Right lung (tissue), 5 donors: ENCODE results near the gene CFDP1. TPM values are rescaled to one million over a fixed set of nuclear protein-coding genes. Genes with fewer than 3 reads are reported as not detected.

ENCODE experiments used
- DNase-seq, 2 donors: peaks; one replicate each; pipeline ENCODE4 v3.0.0-alpha.2; 2013
- polyA plus RNA-seq, 5 donors: library from polyadenylated mRNA; unstranded; fragments of 120-200 nt; gene quantifications; one replicate each; pipeline versions ENCODE4 v1.2.1 to v1.2.3, GENCODE V29; 2013; ENCODE audit warnings: inconsistent platforms in 1 of 5, low replicate concordance in 1 of 5; ENCODE audit not compliant: insufficient read length in 5 of 5, insufficient read depth in 1 of 5

The CFDP1 gene
- polyA plus RNA-seq, 5 donors, result 139 to 173 (median 147) TPM

DNA sequence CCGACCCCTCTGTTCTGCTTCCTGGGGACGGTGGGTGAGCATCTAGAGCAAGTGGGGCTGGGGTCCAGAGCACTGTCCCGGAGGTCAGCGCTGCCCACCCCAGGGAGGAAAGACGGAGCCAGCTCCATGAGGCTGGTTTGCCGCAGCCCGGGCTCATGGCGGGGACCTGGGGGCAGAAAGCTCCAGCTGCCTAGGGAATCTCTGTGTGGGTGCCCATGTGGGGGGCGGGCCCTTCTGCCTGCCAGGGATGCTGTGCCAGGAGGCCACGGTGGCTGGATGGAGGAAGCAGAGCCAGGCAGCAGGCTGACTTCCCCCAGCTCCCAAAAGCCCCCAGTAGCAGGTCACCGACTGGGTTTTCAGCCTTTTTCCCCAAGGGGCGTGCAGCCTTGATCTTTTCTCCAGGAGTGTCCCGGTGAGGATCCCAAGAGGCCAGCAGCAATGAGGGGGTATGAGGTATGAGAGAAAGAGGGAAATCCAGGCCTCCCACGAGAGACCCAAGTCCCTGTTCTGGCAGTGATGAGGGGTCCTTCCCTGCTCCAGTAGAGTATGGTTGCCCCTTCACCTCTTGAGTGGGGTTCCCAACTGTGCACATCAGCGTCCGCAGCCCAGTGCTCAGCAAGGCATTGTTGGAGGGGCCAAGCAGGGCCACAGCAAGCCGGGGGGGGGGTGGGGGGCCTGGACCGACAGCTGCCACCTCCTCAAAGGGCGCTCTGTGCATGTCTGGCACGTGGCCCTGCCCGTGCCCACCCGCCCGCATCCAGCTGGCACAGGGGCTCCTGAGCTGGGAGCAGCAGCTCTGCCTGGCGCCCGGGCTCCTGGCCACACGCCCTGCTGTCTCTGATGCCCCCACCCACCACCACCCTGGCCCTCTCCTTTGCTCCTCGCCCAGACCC is 166.3 kb downstream of the CFDP1 start:
- no peak for DNase-seq

DNA sequence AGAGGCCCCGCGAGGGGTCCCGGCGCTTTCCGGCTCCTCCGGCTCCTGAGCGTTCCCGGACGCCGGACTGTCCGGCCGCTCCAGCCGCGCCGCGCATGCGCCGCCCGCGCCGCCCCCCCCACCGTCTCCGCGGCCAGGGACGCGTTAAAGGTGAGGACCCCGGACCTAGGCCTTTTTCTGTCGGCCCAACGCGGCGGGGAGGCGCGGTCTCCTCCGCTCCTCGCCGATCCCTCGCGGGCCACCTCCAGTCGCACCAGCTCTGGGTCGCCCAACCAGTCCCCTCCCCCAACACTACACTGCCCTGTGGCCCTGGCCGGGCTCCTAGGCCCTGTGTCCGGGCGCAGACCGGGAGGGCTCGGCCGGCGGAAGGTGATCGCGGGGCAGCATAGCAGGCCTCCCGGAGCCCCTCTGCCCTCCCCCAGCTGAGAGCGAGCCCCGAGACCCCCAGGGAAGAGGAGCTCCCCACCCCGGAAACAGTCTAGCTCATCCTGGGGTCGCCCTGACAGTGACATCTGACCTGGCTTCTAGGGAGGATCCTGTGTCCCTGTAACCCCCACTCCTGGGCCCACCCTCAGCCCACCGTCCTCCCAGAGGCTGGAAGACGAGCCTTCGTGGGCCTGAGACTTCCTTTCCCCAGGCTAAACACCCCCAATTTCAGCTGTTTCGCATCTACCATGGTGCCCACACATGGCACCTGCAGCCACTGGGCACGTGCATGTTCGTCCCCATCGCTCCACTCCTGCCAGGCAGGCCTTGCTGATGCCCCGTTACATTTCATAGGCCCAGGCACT is 167.2 kb downstream of the CFDP1 start:
- peak; percentile 73 to 75 for DNase-seq

DNA sequence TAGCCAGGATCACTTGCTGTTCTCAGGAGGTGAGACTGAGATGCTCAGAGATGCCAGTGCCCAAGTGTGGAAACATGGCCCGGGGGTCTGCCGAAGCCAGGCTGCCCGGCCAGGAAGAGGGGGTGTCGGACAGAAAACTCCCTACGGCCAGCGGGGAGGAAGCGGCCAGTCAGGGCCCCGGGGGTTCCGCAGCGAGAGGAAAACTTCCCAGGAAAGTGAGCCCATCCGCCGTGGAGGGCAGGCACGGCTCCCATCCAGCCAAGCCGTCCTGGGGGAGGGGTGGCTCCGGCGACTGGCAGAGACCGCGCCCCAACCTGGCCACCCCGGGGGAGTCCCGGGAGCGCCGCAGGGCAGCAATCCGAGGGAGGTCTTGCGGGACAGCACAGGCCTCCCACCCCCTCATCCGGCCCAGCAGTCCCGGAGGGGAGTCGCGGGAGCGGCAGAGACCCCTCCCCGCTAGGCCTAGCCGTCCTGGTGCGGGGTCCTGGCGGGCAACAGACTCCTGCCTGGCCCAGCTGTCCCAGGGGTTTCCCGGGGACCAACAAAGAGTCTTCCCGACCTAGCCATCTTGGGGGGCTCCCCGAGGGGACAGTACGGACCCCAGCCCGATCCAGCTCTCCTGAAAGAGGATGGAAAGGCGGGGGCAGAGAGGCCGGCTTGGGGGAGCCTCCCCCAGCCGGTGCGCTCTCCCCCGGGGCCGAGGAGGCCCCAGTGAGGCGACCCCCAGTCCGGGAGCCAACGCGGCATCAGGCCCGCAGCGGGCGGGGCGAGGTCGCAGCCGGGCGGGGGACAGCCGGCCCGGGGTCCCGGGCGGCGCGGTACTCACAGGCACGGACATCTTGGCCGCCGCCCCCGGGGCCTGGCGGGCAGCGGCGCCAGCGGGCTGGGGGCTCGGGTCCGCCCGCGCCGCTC is 168.0 kb downstream of the CFDP1 start:
- DNase-seq, result no peak

DNA sequence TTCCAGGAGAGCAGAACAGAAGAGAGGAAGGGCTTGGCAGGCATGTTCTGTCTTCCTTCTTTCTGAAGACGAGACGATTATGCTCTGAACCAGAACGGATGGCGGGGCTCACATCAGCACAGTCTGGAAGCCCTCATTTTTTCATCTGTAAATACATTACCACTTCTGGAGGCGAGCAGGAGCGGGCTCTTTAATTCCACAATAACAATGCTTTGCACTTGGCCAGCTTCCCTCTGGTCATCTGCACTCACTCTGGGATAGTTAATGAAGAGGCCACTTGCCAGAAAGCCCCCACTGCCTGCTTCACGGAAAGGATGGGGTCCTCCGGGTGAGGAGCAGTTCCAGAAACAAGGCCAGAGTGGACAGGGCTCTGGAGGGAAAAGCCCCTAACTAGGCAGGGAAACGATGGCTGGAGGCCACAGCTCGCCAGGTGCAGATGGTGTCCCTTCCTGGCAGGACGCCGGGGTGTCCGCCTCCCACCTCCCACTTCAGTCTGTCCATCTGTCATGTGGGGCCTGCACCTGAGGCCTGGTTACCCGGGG is 168.8 kb downstream of the CFDP1 start:
- peak; percentile 84 to 85 for DNase-seq

DNA sequence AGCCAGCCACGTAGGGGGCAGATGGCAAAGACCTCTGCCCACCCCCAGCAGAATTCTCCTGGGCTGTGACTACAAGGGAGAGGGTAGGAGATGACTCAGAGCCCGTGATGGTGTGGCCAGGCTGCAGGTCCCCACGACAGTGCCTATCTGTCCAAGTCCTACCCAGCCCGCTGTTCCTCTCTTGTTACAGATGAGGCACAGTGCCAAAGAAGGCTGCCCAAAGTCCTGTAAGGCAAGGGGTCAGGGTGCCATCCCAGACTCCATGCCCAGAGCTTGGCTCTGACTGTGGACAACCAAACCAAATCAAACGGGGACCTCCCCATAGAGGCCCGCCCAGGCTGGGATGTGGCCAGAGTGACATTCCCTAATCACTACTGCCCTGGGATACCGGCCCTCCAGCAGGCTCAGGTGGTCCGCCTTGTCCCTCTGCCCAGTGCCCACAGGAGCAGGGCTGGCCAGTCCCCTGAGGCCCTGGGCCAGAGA is 169.3 kb downstream of the CFDP1 start:
- no peak for DNase-seq

DNA sequence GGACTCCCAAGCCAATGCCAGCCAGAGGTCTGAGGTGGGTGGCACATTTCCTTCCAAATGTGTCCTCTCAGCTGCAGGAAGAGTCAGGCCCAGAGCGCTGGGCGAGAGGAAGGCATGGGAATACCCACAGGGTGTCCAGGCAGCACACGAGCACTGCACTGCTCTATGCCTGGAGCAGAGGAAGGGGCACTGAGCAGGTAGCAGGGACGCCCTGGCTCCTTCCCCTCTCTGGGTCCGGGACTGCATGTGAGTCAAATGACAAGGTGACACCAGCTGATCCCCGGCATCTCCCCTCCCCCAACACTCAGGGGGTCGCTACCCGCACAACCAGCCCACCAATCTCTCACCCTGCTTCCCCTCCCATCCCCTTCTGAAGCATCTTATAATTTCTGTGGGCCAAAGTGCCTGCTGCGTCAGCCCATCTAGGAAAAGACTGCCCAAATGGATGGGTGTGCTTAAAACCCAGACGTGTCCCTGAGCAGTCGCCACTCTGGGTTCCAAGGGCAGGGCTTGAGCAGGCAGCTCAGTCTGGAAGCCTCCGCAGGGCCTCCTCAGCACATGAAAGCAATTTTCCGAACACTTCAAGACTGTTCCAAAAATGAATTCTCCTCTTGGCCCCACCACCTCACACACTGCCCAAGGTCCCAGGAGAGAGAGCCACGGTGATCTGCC is 169.9 kb downstream of the CFDP1 start:
- DNase-seq, result no peak

DNA sequence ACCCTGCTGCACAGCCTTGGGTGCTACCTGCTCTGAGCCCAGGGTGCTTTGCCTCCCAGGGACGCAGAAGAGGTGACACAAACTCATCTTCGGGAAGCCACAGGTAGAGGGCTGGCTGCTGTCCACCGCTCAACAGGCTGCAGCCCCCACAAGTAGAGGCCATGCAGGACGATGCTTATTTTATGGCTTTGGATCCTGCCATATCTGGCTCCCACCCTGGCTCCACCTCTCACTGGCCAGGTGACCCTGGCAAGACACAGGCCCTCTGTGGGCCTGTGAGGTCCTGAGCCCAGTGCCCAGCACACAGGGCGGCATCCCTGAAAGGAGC is 170.5 kb downstream of the CFDP1 start:
- no peak for DNase-seq

DNA sequence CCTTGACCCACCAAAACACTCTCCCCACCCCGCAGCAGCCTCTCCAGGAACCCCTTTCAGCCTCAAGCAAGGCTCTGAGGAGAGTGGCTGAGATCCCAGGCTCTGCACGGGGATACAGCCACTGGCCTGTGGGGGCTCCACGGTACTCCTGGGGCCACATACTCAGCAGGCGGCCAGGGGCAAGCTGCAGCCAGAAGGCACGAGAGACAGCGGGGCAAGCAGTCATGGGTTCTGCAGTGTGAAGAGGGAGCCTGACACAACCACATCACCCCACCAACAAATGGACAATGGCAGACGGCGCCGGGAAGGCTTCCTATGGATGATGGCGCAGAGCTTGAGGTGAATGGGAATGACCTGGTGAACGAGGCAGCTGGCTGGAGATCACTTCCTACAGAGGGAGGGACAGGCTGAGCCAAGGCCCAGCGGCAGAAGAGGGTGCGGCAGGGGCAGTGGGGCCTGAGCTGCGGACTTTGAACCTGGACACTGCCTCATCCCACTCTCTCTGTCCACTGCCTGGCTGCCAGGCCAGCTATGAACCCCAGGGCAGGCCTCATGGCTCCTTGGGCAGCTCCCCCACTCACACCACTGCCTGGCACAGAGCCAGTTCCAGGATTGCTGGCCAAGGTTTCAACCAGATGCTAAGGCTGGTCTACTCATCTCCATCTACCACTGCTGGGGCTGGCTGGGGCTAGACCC is 171.1 kb downstream of the CFDP1 start:
- DNase-seq, result no peak

DNA sequence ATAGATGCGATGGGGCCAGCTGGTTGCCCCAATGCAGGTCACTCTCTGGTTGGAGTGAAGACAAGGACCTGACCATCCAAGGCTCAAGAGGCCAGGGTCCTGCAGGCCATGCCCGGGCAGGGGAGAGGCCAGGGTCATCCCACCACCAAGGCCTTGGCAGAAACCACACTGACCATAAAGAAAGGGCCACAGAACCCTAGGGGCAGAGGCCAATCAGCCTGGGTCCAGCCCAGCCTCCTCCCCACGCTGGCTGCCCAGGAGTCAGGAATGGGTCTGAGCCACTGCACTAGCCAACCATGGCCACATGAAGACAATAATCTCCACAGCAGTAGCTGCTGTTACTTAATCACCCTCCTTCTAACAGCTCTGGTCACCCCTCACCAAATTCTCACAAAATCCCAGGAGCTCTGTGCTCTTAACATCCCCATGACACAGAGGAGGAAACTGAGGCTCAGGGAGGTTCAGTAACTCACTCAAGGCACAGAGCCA is 171.7 kb downstream of the CFDP1 start:
- DNase-seq, result no peak

DNA sequence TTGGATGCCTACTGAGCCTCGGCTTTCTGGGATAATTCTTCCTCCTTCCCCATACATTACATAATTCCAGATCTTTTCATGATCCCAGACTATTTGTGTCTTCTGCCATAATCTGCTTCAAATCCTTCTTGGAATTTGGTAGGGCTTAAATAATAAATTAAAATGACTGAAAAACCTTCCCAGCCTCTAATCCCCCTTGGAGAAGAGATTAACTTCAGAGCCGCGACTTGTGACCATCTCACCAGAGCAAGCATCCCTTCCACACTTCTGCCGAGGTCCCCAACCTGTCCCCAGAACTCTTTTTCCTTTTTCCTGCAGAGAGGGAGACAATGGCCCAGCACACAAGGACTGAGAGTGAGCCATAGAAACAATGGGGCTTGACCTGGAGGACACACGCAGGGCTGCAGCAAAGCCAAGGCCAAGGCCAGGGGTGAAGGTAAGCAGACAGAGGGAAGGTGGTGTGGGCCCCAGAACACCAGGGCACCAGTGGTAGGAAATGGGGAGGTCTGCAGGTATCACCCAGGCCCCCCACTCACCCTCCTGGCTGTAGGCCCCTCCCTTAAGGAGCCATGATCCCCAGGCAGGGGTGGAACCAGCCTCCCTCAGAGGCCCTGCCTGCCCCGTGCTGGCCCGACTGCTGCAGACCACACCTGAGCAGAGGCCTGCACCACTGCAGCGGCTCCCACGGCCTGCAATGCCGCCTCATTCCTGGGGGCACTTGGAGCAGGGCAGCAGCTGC is 172.3 kb downstream of the CFDP1 start:
- DNase-seq, result no peak

DNA sequence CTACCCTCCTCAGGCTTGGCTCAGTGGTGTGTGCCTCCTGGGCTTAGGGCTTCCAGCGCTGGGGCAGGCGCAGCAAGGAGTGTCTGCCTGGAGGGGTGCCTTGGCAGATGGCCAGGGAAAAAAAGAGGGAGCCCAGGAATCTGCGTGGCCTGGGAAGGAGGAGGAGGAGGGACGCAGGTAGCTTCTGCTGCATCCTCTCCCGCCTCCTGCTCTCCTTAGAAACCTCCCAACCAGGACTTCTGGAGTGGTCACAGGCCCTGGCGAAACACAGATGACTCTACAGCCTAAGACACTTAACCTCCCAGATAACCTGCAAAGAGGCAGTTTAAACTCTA is 174.5 kb downstream of the CFDP1 start:
- DNase-seq, result no peak

DNA sequence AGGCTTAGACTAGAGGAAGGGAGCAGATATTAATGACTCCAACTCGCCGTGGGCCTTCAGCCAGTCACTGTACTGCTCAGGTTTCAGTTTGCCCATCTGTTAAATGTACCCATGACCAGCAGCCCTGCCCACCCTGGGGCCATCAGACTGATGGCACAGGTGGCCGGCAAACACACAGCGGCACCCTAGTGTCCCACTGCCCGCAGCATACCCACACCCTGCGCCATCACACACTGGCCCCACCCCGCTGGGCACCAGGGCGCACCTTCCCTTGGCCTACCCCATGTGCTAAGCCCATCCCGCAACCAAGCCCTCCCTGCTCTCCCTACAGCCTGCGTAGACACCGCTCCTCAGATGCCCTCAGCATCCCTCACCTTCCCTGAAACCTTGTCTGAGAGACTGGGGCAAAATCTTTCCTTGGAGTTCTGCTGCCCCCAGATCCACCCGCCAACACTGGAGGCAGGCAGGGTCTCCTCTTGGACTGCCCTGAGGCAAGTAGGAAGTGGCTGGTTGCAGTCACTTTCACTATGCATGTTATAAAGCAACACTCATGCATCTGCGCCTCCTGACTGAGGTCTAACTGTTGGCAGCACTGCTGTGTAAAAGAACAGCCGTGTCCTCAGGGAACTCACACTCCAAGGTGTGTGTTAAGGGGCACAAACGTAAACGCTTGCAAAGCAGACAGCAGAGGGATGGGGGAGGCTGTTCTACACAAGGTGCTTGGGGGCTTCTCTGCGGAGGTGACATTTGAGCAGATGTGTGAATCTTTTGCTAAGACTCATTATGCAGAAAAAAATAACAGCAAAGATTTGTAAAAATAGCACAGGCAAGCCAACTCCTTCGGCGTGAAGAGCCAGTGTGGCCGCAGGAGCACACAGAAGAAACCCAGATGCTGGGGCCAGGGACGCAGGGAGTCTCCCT is 175.2 kb downstream of the CFDP1 start:
- DNase-seq, result no peak

DNA sequence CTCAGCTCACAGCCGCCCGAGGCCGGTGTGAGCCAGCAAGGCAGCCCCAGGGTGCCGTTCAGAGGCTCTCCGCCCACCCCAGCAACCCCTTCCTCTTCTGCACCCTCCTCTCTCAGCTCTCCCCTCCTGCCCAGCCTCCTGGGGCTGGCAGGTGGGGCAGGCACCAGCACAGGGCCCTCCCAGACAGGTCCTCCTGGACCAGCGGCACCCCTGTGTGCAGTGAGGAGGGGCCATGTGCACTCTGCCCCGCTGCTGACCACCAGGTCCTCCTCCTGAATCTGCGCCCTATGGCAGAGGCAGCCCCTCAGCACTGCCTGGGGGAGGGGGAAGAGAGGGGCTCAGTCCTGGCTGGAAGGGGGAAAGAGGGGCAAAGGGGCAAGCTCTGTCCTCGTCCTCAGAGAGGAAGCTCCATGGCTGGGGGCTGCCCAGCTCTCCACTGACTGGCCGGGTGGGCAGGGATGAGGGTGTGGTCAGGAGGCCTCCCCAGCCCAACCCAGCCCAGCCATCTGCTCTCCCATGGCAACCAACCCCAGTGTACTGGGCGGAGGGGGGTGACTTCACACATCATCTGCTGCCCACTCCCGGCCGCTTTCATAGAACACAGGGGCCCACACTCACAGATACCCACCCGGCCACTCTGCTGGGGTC is 176.5 kb downstream of the CFDP1 start:
- no peak for DNase-seq

DNA sequence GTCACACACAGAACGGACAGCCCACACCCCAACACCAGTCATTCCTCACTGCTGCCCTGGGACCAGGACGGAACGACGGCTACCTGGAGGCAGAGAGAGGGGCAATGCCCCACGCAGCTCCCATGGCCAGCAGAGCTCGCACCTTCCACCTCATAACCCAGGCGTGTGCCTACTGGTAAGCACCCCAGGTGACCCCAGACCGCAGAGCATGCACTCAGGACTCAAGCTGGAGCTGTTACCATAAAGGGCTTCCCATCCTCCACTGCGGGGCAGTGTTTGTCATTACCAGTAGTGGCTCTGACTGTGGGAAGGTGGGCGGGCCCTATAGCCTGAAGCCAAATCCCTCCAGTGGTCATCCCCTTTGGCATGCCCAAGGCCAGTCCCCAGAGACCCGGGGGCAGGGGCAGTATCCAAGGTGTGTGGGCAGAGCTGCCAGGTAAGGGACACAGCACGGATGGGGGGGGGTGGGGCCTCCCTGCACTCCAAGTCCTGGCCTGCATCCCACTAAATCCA is 177.2 kb downstream of the CFDP1 start:
- no peak for DNase-seq

DNA sequence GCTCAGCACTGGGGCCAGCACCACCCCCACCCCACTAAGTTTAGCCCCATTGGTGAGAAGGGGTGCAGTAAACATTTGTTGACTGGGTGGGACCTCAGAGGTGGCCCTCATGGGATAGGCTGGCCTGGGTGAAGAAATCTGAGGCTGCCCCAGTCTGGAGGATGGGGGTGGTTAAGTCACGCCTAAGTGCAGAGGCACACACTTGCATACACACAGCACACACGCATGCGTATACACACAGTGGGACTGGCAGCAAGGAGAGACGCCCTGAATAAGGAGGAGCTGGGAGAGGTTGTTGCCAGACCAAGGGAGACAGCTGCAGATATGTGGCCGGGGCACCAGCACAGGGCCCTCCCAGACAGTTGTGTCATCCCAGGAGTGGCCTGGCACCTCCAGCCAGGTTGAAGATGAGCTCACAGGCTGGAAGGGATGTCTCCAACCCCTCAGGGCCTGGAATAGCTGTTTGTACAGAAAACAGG is 178.9 kb downstream of the CFDP1 start:
- no peak for DNase-seq

DNA sequence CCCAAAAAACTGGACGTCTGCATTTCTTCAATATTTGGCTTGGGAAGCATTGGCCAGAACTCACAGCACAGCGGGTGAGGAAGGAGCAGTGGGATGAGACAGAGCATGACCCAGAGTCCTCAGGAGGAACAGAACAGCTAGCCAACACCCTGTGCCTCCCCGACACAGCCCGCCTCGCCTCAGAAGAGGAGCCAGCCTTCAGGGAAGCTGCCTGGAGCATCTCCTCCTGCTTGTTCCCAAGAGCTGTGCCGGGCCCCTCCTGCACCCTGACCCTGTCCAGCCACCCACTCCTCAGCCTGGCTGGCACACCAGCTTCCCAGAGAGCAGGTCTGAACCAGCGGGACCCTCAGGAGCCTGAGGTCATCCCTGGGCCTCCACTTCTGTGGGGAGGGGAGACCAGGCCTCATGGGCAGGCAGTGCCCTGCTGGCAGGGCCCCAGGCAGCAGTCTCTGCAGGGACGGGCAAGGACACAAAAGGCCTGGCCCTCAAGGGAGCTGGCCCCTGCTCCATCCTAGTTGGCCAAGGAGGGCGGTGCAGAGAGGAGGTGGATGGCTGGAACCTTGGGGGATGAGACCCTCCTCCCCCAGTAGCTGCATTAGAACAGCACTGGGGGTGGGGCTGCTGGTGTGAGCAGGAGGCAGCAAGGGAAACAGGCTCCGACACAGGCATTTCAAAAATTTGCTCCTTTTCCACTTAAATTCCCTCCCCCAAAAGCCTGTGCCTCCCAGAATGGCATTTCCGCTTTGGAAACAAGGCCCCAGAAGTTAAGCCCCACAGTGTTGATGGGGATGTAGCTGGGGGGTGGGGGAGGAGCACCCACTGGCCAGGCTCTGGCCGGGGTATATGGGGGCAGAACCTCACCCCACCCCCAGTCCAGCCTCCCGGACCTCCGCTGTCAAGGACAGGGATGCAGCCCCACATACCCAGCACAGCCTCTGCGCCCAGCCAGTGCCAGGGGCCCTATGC is 180.1 kb downstream of the CFDP1 start:
- DNase-seq, result no peak
